ENCODE measurements around the gene ELMO3. TPM values are rescaled to one million over a fixed set of nuclear protein-coding genes. Genes with fewer than 3 reads are reported as not detected.

The ELMO3 gene
- total RNA-seq, 1 donor from 2014 or later = 0.80 TPM

DNA sequence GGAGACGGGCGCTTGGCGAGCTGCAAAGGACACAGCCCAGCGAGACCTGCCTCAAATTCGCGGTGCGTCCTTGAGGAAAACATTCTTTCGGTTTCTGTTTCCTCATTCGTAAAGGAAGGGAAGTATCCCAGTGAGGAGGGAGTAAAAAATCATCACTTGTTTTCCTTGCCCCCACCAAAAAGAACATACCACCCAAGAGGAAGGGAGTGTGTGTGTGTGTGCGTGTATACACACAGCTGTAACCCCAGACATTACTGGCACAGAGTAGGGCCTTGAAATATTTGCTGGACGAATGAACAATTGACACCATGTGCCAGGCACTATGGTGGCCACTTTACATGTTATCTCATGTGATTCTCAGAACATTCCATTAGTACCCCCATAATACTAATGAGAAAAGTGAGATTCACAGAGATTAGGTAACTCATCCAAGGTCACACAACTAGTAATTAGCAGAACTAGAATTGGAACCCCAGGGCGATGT, 13.2 kb upstream of the ELMO3 start:
- Histone ChIP-seq H3K36me3 (no peaks in the 10 kb centered on the region), H3K4me1 (peaks cover 38% of the 10 kb centered on the region), H3K9me3 (replicated peaks) (no peaks in the 10 kb centered on the region), H3K4me3 (peak overlapping the region; percentile 75), H3K27me3 (ENCODE audit: low read depth) (no peaks in the 10 kb centered on the region), H3K27ac (replicated peaks) (peak overlapping the region; percentile 97)
- intact Hi-C loops (cut with micrococcal nuclease) = no loop called here
- no peak for DNase-seq
- TF ChIP-seq CTCF (IDR thresholded peaks at IDR 0.05; ENCODE audit: borderline replicate concordance) = no peak

DNA sequence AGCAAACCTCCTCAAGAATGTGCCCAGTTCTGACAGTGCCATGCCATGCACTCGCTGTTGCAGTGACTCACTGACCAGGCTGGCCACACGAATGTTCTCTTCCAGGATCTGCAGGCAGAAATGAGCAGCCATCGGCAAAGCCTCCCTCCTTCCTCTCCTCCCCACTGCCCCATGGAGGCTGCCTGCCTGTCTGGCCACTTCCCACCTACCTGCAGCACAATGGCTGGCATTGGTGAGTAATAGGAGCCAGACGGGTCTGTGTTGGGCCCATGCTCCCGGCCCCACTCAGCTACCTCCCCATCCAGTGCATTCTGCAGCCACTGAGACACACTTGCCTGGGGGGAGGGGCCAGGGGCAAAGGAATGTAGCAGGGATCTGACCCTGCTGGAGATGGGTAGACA, 12.4 kb upstream of the ELMO3 start:
- no peaks in the 10 kb centered on the region for H3K27me3 ChIP-seq (ENCODE audit: low read depth)
- intact Hi-C loops (cut with micrococcal nuclease) = no loop called here
- DNase-seq = no peak

GRCh38 chr16:67187175-67187890, 11.6 kb upstream of the ELMO3 start:
- H3K27ac ChIP-seq (replicated peaks) = no peak overlapping the region
- no peaks in the 10 kb centered on the region for H3K9me3 ChIP-seq (replicated peaks)
- no peaks in the 10 kb centered on the region for H3K36me3 ChIP-seq
- H3K4me3 ChIP-seq = no peak overlapping the region
- H3K27me3 ChIP-seq (ENCODE audit: low read depth) = no peaks in the 10 kb centered on the region
- no peak for TF ChIP-seq CTCF (IDR thresholded peaks at IDR 0.05; ENCODE audit: borderline replicate concordance)
- intact Hi-C loops (cut with micrococcal nuclease) = no loop called here
- peaks cover 53% of the 10 kb centered on the region for H3K4me1 ChIP-seq
- DNase-seq = no peak

More for the DNA sequence above, 12.4 kb upstream of the ELMO3 start:
- peaks cover 46% of the 10 kb centered on the region for H3K4me1 ChIP-seq
- no peak for TF ChIP-seq CTCF (IDR thresholded peaks at IDR 0.05; ENCODE audit: borderline replicate concordance)
- H3K36me3 ChIP-seq = no peaks in the 10 kb centered on the region
- no peak overlapping the region for H3K27ac ChIP-seq (replicated peaks)
- no peak overlapping the region for H3K4me3 ChIP-seq
- H3K9me3 ChIP-seq (replicated peaks) = no peaks in the 10 kb centered on the region

DNA sequence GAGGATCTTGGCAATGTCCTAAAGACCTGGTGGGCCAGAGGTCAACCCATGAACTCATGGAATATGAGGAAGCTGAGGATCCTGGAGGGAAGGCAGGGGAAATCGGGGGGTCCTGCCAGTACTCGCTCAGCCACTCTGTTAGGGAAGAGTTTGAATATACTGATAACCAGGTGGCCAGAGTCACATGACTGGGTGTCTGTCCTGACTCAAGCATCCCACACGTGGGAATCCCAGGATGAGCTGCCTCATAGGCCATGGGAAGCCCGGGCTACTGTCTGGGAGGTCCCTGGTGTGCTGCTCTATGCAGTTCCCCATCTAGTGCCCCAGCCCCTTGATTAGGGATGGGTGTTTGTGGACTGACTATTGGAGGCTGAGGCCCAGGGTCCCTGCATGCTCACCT, 10.6 kb upstream of the ELMO3 start:
- no peak overlapping the region for H3K27ac ChIP-seq (replicated peaks)
- no peak for DNase-seq
- TF ChIP-seq CTCF (IDR thresholded peaks at IDR 0.05; ENCODE audit: borderline replicate concordance) = no peak
- peaks cover 53% of the 10 kb centered on the region for H3K4me1 ChIP-seq
- no peak overlapping the region for H3K4me3 ChIP-seq
- intact Hi-C loops (cut with micrococcal nuclease) = no loop called here
- no peaks in the 10 kb centered on the region for H3K27me3 ChIP-seq (ENCODE audit: low read depth)
- no peaks in the 10 kb centered on the region for H3K36me3 ChIP-seq
- no peaks in the 10 kb centered on the region for H3K9me3 ChIP-seq (replicated peaks)

- no peak overlapping the region for H3K4me3 ChIP-seq
- no peaks in the 10 kb centered on the region for H3K27me3 ChIP-seq (ENCODE audit: low read depth)
- H3K36me3 ChIP-seq = peaks cover 2% of the 10 kb centered on the region
- H3K9me3 ChIP-seq (replicated peaks) = no peaks in the 10 kb centered on the region
- intact Hi-C loops (cut with micrococcal nuclease) = no loop called here
- no peak for DNase-seq
- H3K4me1 ChIP-seq = peaks cover 57% of the 10 kb centered on the region
- no peak overlapping the region for H3K27ac ChIP-seq (replicated peaks)
- TF ChIP-seq CTCF (IDR thresholded peaks at IDR 0.05; ENCODE audit: borderline replicate concordance) = no peak
These were observed 10.1 kb upstream of the ELMO3 start for GRCh38 chr16:67188798-67189197.

Data from left ventricle myocardium inferior (tissue), 1 donor.